Measurements from ENCODE around the gene POLG.

Gene POLG

DNA sequence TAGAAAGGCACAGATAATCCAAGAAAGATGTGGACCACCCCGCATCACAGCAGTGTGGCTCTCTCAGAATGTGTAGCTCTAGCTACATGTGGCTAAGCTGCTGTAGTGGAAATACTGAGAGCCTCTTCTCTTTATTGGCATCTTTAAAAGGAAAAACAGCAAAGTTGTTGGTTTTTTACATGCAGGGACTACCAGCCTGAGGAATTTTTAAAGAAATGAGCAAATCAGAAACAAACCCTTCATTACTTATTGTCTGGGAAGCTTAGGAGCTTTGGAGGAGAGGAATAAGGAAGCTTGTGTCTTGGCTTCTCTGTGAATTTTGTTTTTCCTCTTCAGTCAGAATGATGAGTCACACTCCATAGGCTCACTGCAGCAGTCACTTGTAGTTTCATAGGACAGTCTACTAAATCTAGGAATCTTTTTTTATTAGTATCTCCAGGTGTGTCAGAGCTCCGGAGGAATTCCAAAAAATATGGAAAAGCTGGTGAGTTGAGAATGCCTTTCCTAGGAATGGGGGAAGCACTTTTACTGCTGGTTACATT, 27.5 kb downstream of the POLG start:
- TF ChIP-seq, protein P1, sequence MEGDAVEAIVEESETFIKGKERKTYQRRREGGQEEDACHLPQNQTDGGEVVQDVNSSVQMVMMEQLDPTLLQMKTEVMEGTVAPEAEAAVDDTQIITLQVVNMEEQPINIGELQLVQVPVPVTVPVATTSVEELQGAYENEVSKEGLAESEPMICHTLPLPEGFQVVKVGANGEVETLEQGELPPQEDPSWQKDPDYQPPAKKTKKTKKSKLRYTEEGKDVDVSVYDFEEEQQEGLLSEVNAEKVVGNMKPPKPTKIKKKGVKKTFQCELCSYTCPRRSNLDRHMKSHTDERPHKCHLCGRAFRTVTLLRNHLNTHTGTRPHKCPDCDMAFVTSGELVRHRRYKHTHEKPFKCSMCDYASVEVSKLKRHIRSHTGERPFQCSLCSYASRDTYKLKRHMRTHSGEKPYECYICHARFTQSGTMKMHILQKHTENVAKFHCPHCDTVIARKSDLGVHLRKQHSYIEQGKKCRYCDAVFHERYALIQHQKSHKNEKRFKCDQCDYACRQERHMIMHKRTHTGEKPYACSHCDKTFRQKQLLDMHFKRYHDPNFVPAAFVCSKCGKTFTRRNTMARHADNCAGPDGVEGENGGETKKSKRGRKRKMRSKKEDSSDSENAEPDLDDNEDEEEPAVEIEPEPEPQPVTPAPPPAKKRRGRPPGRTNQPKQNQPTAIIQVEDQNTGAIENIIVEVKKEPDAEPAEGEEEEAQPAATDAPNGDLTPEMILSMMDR (IDR thresholded peaks at IDR 0.05; ENCODE audit: low read depth, low read length): no peak
- DNase-seq (ENCODE audit: low read depth, low spot score): peak; percentile 53

DNA sequence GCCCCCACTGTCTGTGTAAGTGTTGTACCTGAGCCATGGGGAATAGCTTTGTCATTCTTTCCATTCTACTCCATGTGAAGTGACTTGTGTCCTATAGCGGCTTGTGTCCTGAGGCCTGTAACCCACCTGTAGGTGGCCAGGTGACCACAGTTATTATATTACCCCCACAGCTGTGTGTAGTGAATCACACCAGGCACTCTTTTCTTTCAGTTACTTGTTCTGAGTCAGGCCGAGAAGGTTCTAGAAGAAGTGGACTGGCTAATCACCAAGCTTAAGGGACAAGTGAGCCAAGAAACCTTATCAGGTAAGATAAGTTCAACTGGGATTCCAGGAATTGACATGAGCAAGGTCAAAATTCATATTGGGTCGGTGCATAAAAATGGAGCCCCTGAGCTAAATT, 29.2 kb downstream of the POLG start:
- DNase-seq (ENCODE audit: low read depth, low spot score): no peak
- no peak overlapping the region for H3K4me3 ChIP-seq (ENCODE audit: low read depth, low read length)
- in situ Hi-C loops (cut with HindIII; ENCODE audit: low sequenced_read_pairs): no loop called here
- TF ChIP-seq, protein P1 (IDR thresholded peaks at IDR 0.05; ENCODE audit: low read depth, low read length): no peak

More for the DNA sequence above, 27.5 kb downstream of the POLG start:
- H3K4me3 ChIP-seq (ENCODE audit: low read depth, low read length): no peak overlapping the region
- in situ Hi-C loops (cut with HindIII; ENCODE audit: low sequenced_read_pairs): no loop called here

DNA sequence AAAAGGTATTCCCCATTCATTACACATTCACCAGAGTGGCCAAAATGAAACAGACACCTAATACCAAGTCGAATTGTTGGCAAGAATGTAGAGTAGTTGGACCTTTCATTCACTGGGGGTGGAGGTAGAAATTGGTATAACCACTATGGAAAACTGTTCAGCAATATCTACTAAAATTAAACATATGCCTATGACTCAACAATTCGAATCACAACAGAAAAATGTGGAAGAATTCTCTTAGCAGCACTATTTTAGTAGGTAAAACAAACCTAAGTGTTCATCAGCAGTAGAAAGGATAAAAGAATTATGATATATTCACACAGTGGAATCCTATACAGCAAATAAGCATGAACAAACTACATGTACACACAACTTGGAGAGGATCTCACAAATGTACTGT, 30.6 kb downstream of the POLG start:
- no peak overlapping the region for H3K4me3 ChIP-seq (ENCODE audit: low read depth, low read length)
- TF ChIP-seq, protein P1 (IDR thresholded peaks at IDR 0.05; ENCODE audit: low read depth, low read length): no peak
- in situ Hi-C loops (cut with HindIII; ENCODE audit: low sequenced_read_pairs): no loop called here
- no peak for DNase-seq (ENCODE audit: low read depth, low spot score)

DNA sequence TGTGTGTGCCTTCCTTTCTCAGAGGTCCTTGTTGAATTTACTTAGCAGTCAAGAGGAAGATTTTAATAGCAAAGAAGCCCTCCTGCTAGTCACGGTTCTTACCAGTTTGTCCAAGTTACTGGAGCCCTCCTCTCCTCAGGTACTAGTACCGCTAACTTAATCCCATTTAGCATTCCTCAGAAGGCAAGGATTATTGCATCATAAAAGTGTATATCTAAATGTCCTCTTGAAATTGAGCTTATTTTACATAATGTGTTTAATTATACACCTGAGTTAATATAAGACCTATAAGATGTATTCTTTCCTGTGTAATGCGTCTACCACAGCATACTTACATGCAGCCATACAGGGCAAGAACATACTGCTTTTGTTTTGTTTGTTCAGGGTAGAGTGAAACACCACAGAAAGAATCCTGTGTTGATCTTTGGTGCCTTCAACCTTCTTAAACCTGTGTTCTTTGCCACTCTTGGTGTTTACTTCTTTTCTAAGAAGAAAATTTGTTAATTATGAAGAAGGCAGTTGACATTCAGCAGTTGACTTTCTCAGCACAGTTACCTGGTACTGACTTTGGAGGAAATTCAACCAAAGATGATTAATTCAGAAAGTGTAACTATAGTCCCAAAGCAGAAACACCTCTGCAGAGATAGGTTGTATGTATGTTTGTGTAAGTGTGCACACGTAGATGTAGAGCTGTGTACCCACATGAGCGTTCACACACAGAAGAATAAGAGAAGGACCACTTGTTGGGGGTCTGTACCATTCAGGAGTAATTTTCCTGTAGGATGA, 33.1 kb downstream of the POLG start:
- H3K4me3 ChIP-seq (ENCODE audit: low read depth, low read length): no peak overlapping the region
- no peak for DNase-seq (ENCODE audit: low read depth, low spot score)
- in situ Hi-C loops (cut with HindIII; ENCODE audit: low sequenced_read_pairs): no loop called here
- TF ChIP-seq, protein P1 (IDR thresholded peaks at IDR 0.05; ENCODE audit: low read depth, low read length): no peak

DNA sequence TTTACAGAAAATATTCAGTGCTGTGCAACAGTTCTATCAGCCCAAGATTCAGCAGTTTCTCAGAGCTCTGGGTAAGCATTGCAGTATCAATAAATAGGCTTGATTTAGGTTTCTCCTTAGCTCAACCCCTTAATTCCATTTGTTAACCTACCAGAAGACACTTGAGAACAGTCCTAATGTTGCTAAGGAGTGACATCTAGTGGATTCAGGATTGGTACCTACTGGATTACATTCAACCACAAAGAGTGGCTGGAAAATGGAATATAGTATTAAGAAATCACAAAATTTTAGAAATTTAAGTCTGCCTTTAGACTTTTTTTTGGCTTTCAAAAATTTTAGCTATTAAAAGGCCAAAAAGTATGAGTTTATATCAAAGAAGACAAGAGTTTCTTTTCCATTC, 34.7 kb downstream of the POLG start:
- peak; percentile 43 for DNase-seq (ENCODE audit: low read depth, low spot score)
- TF ChIP-seq, protein P1 (IDR thresholded peaks at IDR 0.05; ENCODE audit: low read depth, low read length): peak; percentile 35
- in situ Hi-C loops (cut with HindIII; ENCODE audit: low sequenced_read_pairs): no loop called here
- H3K4me3 ChIP-seq (ENCODE audit: low read depth, low read length): no peak overlapping the region

DNA sequence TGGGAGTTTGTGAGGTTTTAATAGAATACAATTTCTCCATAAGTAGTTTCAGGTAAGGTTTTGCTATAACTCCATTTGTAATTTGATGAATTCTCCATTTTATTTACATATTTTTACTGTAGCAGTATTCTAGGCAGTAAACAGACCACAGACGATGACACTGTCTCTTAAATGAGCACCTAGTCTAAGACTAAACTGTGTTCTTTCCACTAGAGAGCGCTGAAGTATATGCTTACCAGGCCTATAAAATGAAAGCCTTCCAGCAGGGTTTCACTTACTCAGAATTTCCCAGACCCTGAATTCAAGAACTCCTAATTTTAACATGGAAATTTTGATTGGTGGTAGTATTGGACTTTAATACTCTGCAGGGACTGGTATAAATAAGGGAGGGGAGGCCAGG, 41.6 kb downstream of the POLG start:
- TF ChIP-seq, protein P1 (IDR thresholded peaks at IDR 0.05; ENCODE audit: low read depth, low read length): no peak
- H3K4me3 ChIP-seq (ENCODE audit: low read depth, low read length): no peak overlapping the region
- in situ Hi-C loops (cut with HindIII; ENCODE audit: low sequenced_read_pairs): no loop called here
- DNase-seq (ENCODE audit: low read depth, low spot score): no peak
